ENCODE measurements around the gene SGCA. TPM values are rescaled to one million over a fixed set of nuclear protein-coding genes. Genes with fewer than 3 reads are reported as not detected.

The SGCA gene
- total and polyA plus RNA-seq, 2 donors (not counting 3 experiments of a cell fraction or from before 2014, with no cell fraction given), result not detected

DNA sequence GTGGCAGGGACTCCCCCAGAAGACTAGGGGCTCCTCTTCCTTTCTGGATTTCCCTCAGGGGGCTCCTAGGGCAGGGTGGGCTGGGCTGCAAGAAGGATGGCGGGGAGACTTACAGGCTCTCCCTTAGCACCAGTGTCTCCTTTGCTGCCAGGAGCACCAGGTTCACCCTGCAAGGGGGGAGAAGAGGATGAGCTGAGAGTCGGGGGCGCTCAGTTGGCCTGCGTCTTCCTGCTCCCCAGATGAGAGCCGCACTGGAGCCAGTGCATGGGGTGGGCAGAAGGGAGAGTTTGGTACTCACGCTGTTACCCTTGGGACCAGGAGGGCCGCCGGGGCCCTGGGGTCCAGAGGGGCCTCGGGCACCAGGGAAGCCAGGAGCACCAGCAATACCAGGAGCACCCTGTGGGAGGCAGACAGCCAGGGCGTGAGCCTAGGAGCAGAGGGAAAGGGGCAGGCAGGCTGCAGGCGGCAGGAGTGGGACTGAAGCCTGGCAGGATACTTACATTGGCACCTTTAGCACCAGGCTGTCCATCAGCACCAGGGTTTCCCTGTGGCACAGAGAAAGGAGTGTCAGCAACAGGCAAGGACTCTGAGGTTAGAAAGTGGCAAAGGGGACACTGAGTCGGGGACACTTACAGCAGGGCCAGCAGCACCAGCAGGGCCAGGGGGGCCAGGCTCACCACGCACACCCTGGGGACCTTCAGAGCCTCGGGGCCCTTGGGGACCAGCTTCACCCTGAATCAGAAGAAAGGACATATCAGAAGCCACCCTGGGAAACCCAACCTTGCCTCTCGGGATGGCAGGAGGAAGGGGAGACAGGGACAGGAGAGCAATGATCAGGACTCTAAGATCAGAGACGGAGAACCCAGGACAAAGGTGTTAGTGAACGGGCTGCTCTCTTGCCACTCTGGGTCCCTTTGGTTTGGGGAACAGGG is 29.4 kb downstream of the SGCA start:
- dilution Hi-C loops (cut with MboI; ENCODE audit: extremely low pct_ligation_motif_present, low sequenced_read_pairs), result no loop called here
- intact Hi-C loops (cut with micrococcal nuclease), result no loop called here
- Histone ChIP-seq H3K79me2 (ENCODE audit: control insufficient read depth, insufficient read depth, low read length) (no peaks in the 10 kb centered on the region), H3K36me3 (ENCODE audit: control insufficient read depth in 2 of 2, extremely low read depth in 1 of 2, insufficient read depth in 2 of 2, low read length in 2 of 2) (no peaks in the 10 kb centered on the region), H3K27ac (ENCODE audit: insufficient read depth, low read depth, low read length) (no peak overlapping the region), H2AFZ (ENCODE audit: low read depth, low read length) (no peak overlapping the region), H3K9ac (replicated peaks; ENCODE audit: extremely low read depth, insufficient read depth, low read length) (no peak overlapping the region), H3K4me1 (ENCODE audit: control insufficient read depth, extremely low read depth, insufficient read depth, low read length) (no peaks in the 10 kb centered on the region), H3K27me3 (ENCODE audit: control insufficient read depth in 2 of 2, insufficient read depth in 2 of 2, low read length in 2 of 2) (peaks cover 0 to 2% of the 10 kb centered on the region in 2 experiments), H4K20me1 (replicated peaks; ENCODE audit: control insufficient read depth, extremely low read depth, insufficient read depth, low read length) (no peaks in the 10 kb centered on the region), H3K4me2 (ENCODE audit: insufficient read depth, low read length) (no peak overlapping the region), H3K9me1 (replicated peaks; ENCODE audit: control insufficient read depth, extremely low read depth, insufficient read depth, low read length) (no peaks in the 10 kb centered on the region), H3K4me3 (replicated peaks in 1 of 3; ENCODE audit: insufficient read depth in 1 of 3, low read depth in 1 of 3, low read length in 3 of 3) (no peak overlapping the region), H3K9me3 (replicated peaks; ENCODE audit: control insufficient read depth, insufficient read depth, low read length) (no peaks in the 10 kb centered on the region)
- BruUV-seq (replicated peaks), result no TSS peak
- ChIA-PET CTCF (interaction anchor here (3.4 to 5.1 kb wide), 2 partner anchors 24 to 101 kb away, joined by 49 to 234 read pairs; no protein-coding TSS in a partner anchor), POLR2A (no interaction called here)
- FAIRE-seq (no peak), DNase-seq (ENCODE audit: low read depth, low spot score) (no peak)
- TF ChIP-seq GATA2 (IDR thresholded peaks at IDR 0.05; ENCODE audit: insufficient read depth, insufficient read length, low read depth, low read length) (no peak), JUN (IDR thresholded peaks at IDR 0.05; ENCODE audit: borderline replicate concordance, insufficient read depth, insufficient read length, low read depth) (no peak), MYC (IDR thresholded peaks at IDR 0.05; ENCODE audit: low read depth, low read length) (no peak), FOS (IDR thresholded peaks at IDR 0.05; ENCODE audit: borderline replicate concordance, insufficient read depth, low read length) (no peak), EZH2 (IDR thresholded peaks at IDR 0.05; ENCODE audit: borderline replicate concordance, low read depth, low read length, severe bottlenecking) (no peak), POLR2AphosphoS5 (IDR thresholded peaks at IDR 0.05; ENCODE audit: insufficient read depth, low read depth, low read length) (no peak), POLR2A (IDR thresholded peaks at IDR 0.05; ENCODE audit: low read depth, low read length) (no peak)
- TF ChIP-seq, protein P1, sequence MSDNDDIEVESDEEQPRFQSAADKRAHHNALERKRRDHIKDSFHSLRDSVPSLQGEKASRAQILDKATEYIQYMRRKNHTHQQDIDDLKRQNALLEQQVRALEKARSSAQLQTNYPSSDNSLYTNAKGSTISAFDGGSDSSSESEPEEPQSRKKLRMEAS (IDR thresholded peaks at IDR 0.05; ENCODE audit: insufficient read depth, insufficient read length), result no peak
- TF ChIP-seq, protein P2, sequence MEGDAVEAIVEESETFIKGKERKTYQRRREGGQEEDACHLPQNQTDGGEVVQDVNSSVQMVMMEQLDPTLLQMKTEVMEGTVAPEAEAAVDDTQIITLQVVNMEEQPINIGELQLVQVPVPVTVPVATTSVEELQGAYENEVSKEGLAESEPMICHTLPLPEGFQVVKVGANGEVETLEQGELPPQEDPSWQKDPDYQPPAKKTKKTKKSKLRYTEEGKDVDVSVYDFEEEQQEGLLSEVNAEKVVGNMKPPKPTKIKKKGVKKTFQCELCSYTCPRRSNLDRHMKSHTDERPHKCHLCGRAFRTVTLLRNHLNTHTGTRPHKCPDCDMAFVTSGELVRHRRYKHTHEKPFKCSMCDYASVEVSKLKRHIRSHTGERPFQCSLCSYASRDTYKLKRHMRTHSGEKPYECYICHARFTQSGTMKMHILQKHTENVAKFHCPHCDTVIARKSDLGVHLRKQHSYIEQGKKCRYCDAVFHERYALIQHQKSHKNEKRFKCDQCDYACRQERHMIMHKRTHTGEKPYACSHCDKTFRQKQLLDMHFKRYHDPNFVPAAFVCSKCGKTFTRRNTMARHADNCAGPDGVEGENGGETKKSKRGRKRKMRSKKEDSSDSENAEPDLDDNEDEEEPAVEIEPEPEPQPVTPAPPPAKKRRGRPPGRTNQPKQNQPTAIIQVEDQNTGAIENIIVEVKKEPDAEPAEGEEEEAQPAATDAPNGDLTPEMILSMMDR (IDR thresholded peaks at IDR 0.05; ENCODE audit: extremely low read depth in 1 of 2, insufficient read depth in 1 of 2, low read depth in 1 of 2, low read length in 2 of 2), result no peak

Data from endothelial cell of umbilical vein (primary cell).